H9 (cell line): Measurements from ENCODE around the gene SLCO3A1. TPM values are rescaled to one million over a fixed set of nuclear protein-coding genes. Genes with fewer than 3 reads are reported as not detected.
A peak's percentile ranks its signal among the peaks of the same experiment; 100 is the strongest.

Experiments
- DNase-seq: peaks from one replicate; pipeline ENCODE4 v3.0.0-alpha.2; 2017
- H2AFZ ChIP-seq: one replicate; pipeline ENCODE4 v1.6.1; 2013; ENCODE audit warnings: mild to moderate bottlenecking, low read length, control low read depth, moderate library complexity
- H2AK5ac ChIP-seq: 2 replicates; pipeline ENCODE4 v1.6.1; 2013; ENCODE audit warnings: low read length, control low read depth, mixed read lengths; ENCODE audit not compliant: insufficient read length
- H2BK120ac ChIP-seq: one replicate; pipeline ENCODE4 v1.6.1; 2013; ENCODE audit warnings: low read depth, mild to moderate bottlenecking, low read length, control low read depth, inconsistent platforms; ENCODE audit not compliant: poor library complexity, severe bottlenecking
- H2BK12ac ChIP-seq: 2 replicates; pipeline ENCODE4 v1.6.1; 2013; ENCODE audit warnings: low read length, control low read depth, mixed read lengths, low read depth; ENCODE audit not compliant: insufficient read length
- H2BK15ac ChIP-seq: 2 replicates; pipeline ENCODE4 v1.6.1; 2013; ENCODE audit warnings: low read depth, low read length, control low read depth
- H2BK20ac ChIP-seq: one replicate; pipeline ENCODE4 v1.6.1; 2013; ENCODE audit warnings: low read depth, mild to moderate bottlenecking, low read length, control low read depth, inconsistent platforms; ENCODE audit not compliant: poor library complexity, severe bottlenecking
- H2BK5ac ChIP-seq: 2 replicates; pipeline ENCODE4 v1.6.1; 2013; ENCODE audit warnings: low read length, control low read depth, mixed read lengths; ENCODE audit not compliant: insufficient read length
- H3K14ac ChIP-seq: 2 replicates; pipeline ENCODE4 v1.6.1; 2013; ENCODE audit warnings: low read length, control low read depth; ENCODE audit not compliant: insufficient read depth
- H3K18ac ChIP-seq: 2 replicates; pipeline ENCODE4 v1.6.1; 2013; ENCODE audit warnings: low read depth, mild to moderate bottlenecking, mixed read lengths, low read length, control low read depth; ENCODE audit not compliant: insufficient read length
- H3K23ac ChIP-seq: 2 replicates; pipeline ENCODE4 v1.6.1; 2013; ENCODE audit warnings: low read length, control low read depth, mixed read lengths, low read depth; ENCODE audit not compliant: insufficient read length
- H3K23me2 ChIP-seq: 2 replicates; pipeline ENCODE4 v1.6.1; 2013; ENCODE audit warnings: low read depth, mild to moderate bottlenecking, mixed read lengths, low read length, control low read depth; ENCODE audit not compliant: insufficient read length, poor library complexity, severe bottlenecking
- H3K27ac ChIP-seq: 2 replicates; pipeline ENCODE4 v1.5.1; 2013; ENCODE audit warnings: low read length, control low read depth, mixed read lengths, low read depth; ENCODE audit not compliant: insufficient read length
- H3K27me3 ChIP-seq: 2 replicates; pipeline ENCODE4 v1.6.1; 2013; ENCODE audit warnings: low read length, control low read depth, inconsistent platforms; ENCODE audit not compliant: insufficient read depth
- H3K4ac ChIP-seq: 2 replicates; pipeline ENCODE4 v1.6.1; 2013; ENCODE audit warnings: low read depth, mild to moderate bottlenecking, control low read depth, inconsistent platforms, low read length, moderate library complexity
- H3K4me1 ChIP-seq: 2 replicates; pipeline ENCODE4 v1.6.1; 2013; ENCODE audit warnings: low read length, control low read depth, inconsistent platforms; ENCODE audit not compliant: insufficient read depth
- H3K4me2 ChIP-seq: 2 replicates; pipeline ENCODE4 v1.6.1; 2013; ENCODE audit warnings: low read length, control low read depth, mixed read lengths; ENCODE audit not compliant: insufficient read length, insufficient read depth
- H3K56ac ChIP-seq: 2 replicates; pipeline ENCODE4 v1.6.1; 2013; ENCODE audit warnings: low read depth, mild to moderate bottlenecking, mixed read lengths, low read length, control low read depth; ENCODE audit not compliant: insufficient read length
- H3K79me1 ChIP-seq: 2 replicates; pipeline ENCODE4 v1.6.1; 2013; ENCODE audit warnings: low read depth, mild to moderate bottlenecking, moderate library complexity, low read length, control low read depth, inconsistent platforms; ENCODE audit not compliant: insufficient read depth, poor library complexity, severe bottlenecking
- H3K79me2 ChIP-seq: 2 replicates; pipeline ENCODE4 v1.6.1; 2013; ENCODE audit warnings: low read length, control low read depth, inconsistent platforms; ENCODE audit not compliant: insufficient read depth
- H3K9ac ChIP-seq: 2 replicates; pipeline ENCODE4 v1.6.1; 2013; ENCODE audit warnings: low read length, control low read depth, mixed read lengths; ENCODE audit not compliant: insufficient read length; ENCODE audit errors: extremely low read depth
- H3K9me3 ChIP-seq: one replicate; pipeline ENCODE4 v1.6.1; 2013; ENCODE audit warnings: low read depth, low read length, inconsistent platforms; ENCODE audit not compliant: control insufficient read depth
- H3T11ph ChIP-seq: one replicate; pipeline ENCODE4 v1.6.1; 2013; ENCODE audit warnings: mild to moderate bottlenecking, low read length, control low read depth, inconsistent platforms
- H4K20me1 ChIP-seq: one replicate; pipeline ENCODE4 v1.6.1; 2013; ENCODE audit not compliant: control insufficient read depth, insufficient read length, insufficient read depth
- H4K5ac ChIP-seq: 2 replicates; pipeline ENCODE4 v1.6.1; 2013; ENCODE audit warnings: low read depth, mild to moderate bottlenecking, mixed read lengths, low read length, control low read depth; ENCODE audit not compliant: insufficient read length
- H4K8ac ChIP-seq: replicated peaks from 2 replicates; pipeline ENCODE4 v1.6.1; 2013; ENCODE audit warnings: low read length, control low read depth, mixed read lengths, low read depth; ENCODE audit not compliant: insufficient read length
- H4K91ac ChIP-seq: 2 replicates; pipeline ENCODE4 v1.6.1; 2013; ENCODE audit warnings: low read depth, mild to moderate bottlenecking, moderate library complexity, mixed read lengths, low read length, control low read depth; ENCODE audit not compliant: insufficient read length
- H3K27ac Mint-ChIP-seq, 3 experiments: 2 replicates in 2 of 3; 3 replicates in 1 of 3; pipeline ENCODE4 v1.8.0; 2020 to 2021; ENCODE audit warnings: mixed read lengths in 3 of 3, mild to moderate bottlenecking in 1 of 3, moderate library complexity in 1 of 3
- H3K27me3 Mint-ChIP-seq: 2 replicates; pipeline ENCODE4 v1.8.0; 2021; ENCODE audit warnings: low read depth, mild to moderate bottlenecking, moderate library complexity, mixed read lengths
- H3K36me3 Mint-ChIP-seq, 3 experiments: 2 replicates in 2 of 3; 3 replicates in 1 of 3; pipeline ENCODE4 v1.8.0; 2020 to 2021; ENCODE audit warnings: low read depth in 3 of 3, mixed read lengths in 3 of 3; ENCODE audit not compliant: insufficient read depth in 1 of 3
- H3K4me1 Mint-ChIP-seq, 2 experiments: 2 replicates each; pipeline ENCODE4 v1.8.0; 2020; ENCODE audit warnings: mixed read lengths in 2 of 2
- H3K4me3 Mint-ChIP-seq, 2 experiments: 2 replicates in 1 of 2; 3 replicates in 1 of 2; pipeline ENCODE4 v1.8.0; 2020 to 2021; ENCODE audit warnings: mild to moderate bottlenecking in 2 of 2, mixed read lengths in 2 of 2, moderate library complexity in 1 of 2
- H3K9me3 Mint-ChIP-seq, 2 experiments: 2 replicates in 1 of 2; 3 replicates in 1 of 2; pipeline ENCODE4 v1.8.0; 2020; ENCODE audit warnings: mild to moderate bottlenecking in 2 of 2, mixed read lengths in 2 of 2, moderate library complexity in 1 of 2
- CTCF ChIP-seq: fragments of 200-600 bp; sonication (generic); conservative IDR thresholded peaks from 3 replicates; pipeline ENCODE4 v1.8.0; 2021; ENCODE audit warnings: antibody characterized with exemption, mild to moderate bottlenecking
- WGBS: extraction: QIAGEN DNeasy Blood & Tissue Kit; methylation state at CpG from one replicate; pipeline ENCODE4 v1.1.7; 2013; ENCODE audit warnings: missing lambda C conversion rate, low lambda C conversion rate, mixed read lengths; ENCODE audit not compliant: insufficient read length; ENCODE audit errors: extremely low coverage; 5-methylcytosine and 5-hydroxymethylcytosine counted together
- total RNA-seq: library from RNA; stranded (reverse); gene quantifications from 2 replicates; pipeline ENCODE4 v1.2.1, GENCODE V29; 2021

Gene SLCO3A1
- total RNA-seq, 1 experiment from 2014 or later, result 9.4 TPM

GRCh38 chr15:91839867-91840266, 13.6 kb upstream of the SLCO3A1 start:
- no peak overlapping the region for H3K18ac ChIP-seq
- Mint-ChIP-seq H3K4me1 (peaks cover 30 to 36% of the 10 kb centered on the region in 2 experiments), H3K36me3 (peaks cover 0 to 7% (median 5%) of the 10 kb centered on the region in 3 experiments; a peak in 3 of 7 replicates), H3K27ac (peak overlapping the region in 1 of 3 experiments; percentile 89; a peak in 2 of 7 replicates), H3K27me3 (peaks cover 11% of the 10 kb centered on the region), H3K9me3 (peaks cover 6 to 13% of the 10 kb centered on the region in 2 experiments; a peak in 3 of 5 replicates), H3K4me3 (no peak overlapping the region)
- no peak overlapping the region for H2BK12ac ChIP-seq
- H3K79me2 ChIP-seq, result no peaks in the 10 kb centered on the region
- no peak overlapping the region for H4K91ac ChIP-seq
- no peaks in the 10 kb centered on the region for H3K9me3 ChIP-seq
- no peaks in the 10 kb centered on the region for H3K79me1 ChIP-seq
- no peak overlapping the region for H2BK20ac ChIP-seq
- H3K4me1 ChIP-seq, result peaks cover 2% of the 10 kb centered on the region; the same call in 1 of the 2 replicates
- H2AK5ac ChIP-seq, result no peak overlapping the region
- H2BK120ac ChIP-seq, result no peak overlapping the region
- H4K20me1 ChIP-seq, result no peaks in the 10 kb centered on the region
- H3K9ac ChIP-seq, result no peak overlapping the region
- no peak overlapping the region for H4K8ac ChIP-seq
- no peak overlapping the region for H3K4me2 ChIP-seq
- H4K5ac ChIP-seq, result no peak overlapping the region
- no peak overlapping the region for H2BK5ac ChIP-seq
- H3K56ac ChIP-seq, result no peak overlapping the region
- no peak overlapping the region for H3K14ac ChIP-seq
- no peak for DNase-seq
- H3K4ac ChIP-seq, result no peak overlapping the region
- no peak for TF ChIP-seq CTCF
- no peak overlapping the region for H3K27ac ChIP-seq
- no peaks in the 10 kb centered on the region for H3K27me3 ChIP-seq
- no peak overlapping the region for H2BK15ac ChIP-seq
- no peak overlapping the region for H3T11ph ChIP-seq
- WGBS, result no CpG with 5 or more reads among the region's 6 CpGs
- H3K23me2 ChIP-seq, result no peaks in the 10 kb centered on the region
- H3K23ac ChIP-seq, result no peak overlapping the region
- H2AFZ ChIP-seq, result no peak overlapping the region
